HepG2 (cell line): ENCODE measurements around the gene RGS13. TPM values are rescaled to one million over a fixed set of nuclear protein-coding genes. Genes with fewer than 3 reads are reported as not detected.

Experiments
- ATAC-seq: fragments of 200-7000 bp; cut with Tn5 transposase; 3 replicates; pipeline ENCODE4 v1.9.1; 2020; ENCODE audit warnings: mild to moderate bottlenecking, moderate library complexity
- BruUV-seq: library from RNA; stranded (reverse); fragments of 400-500 nt; replicated peaks from 2 replicates; lab custom pipeline; 2021; lab: Mats Ljungman, UMichigan
- CTCF ChIA-PET: fragments of 300-600 bp; formaldehyde crosslinking; extraction: SDS; loops from one replicate; lab custom pipeline; 2021; ENCODE audit warnings: low total read pairs, inconsistent platforms, low intra/inter-chr PET ratio; lab: Yijun Ruan, JAX
- POLR2A ChIA-PET: fragments of 350-600 bp; sonication (Branson Sonifier 250); formaldehyde crosslinking; loops from one replicate; lab custom pipeline; 2020; ENCODE audit warnings: antibody characterized with exemption, inconsistent platforms; lab: Yijun Ruan, JAX
- DNase-seq: peaks from one replicate; pipeline ENCODE4 v3.0.0-alpha.2; 2015; ENCODE audit warnings: low spot score
- FAIRE-seq: peaks from 3 replicates; lab custom pipeline; 2011; peaks lifted over from hg19 to GRCh38; lab: Jason Lieb, UNC
- H2AFZ ChIP-seq: one replicate; pipeline ENCODE4 v1.6.1; 2011; ENCODE audit warnings: low read length, inconsistent platforms
- H3K27ac ChIP-seq: fragments of 300-600 bp; 3 replicates; pipeline ENCODE4 v1.8.0; 2011; ENCODE audit warnings: mixed run types, mild to moderate bottlenecking, mixed read lengths, low read length, inconsistent platforms; ENCODE audit not compliant: insufficient read depth; ENCODE audit errors: extremely low read length
- H3K27me3 ChIP-seq, 2 experiments: fragments of 200-600 bp in 1 of 2; 2 replicates in 1 of 2; 3 replicates in 1 of 2; pipeline versions ENCODE4 v1.6.0 to v1.8.0; 2011; ENCODE audit warnings: low read length in 2 of 2, mild to moderate bottlenecking in 2 of 2, moderate library complexity in 2 of 2, inconsistent platforms in 1 of 2; ENCODE audit not compliant: insufficient read depth in 2 of 2, control insufficient read depth in 1 of 2
- H3K36me3 ChIP-seq, 2 experiments: fragments of 200-600 bp in 1 of 2; replicated peaks in 1 of 2; 2 replicates in 1 of 2; 3 replicates in 1 of 2; pipeline versions ENCODE4 v1.5.1 to v1.8.0; 2011; ENCODE audit warnings: low read length in 2 of 2, inconsistent platforms in 1 of 2; ENCODE audit not compliant: insufficient read depth in 2 of 2, control insufficient read depth in 1 of 2
- H3K4me1 ChIP-seq: 2 replicates; pipeline ENCODE4 v1.5.1; 2012; ENCODE audit warnings: low read length, inconsistent platforms; ENCODE audit not compliant: insufficient read depth
- H3K4me2 ChIP-seq: 2 replicates; pipeline ENCODE4 v1.6.0; 2011; ENCODE audit warnings: low read depth, low read length, inconsistent platforms
- H3K4me3 ChIP-seq, 3 experiments: fragments of 200-600 bp in 1 of 3; sonication (generic), shearing (Covaris generic) in 1 of 3; replicated peaks in 1 of 3; 2 replicates each; pipeline ENCODE4 v1.5.1; 2011 to 2016; ENCODE audit warnings: low read length in 3 of 3, inconsistent platforms in 2 of 3, low read depth in 2 of 3, mild to moderate bottlenecking in 2 of 3, control low read depth in 1 of 3, mixed read lengths in 1 of 3; ENCODE audit not compliant: insufficient read depth in 1 of 3
- H3K79me2 ChIP-seq: one replicate; pipeline ENCODE4 v1.6.1; 2011; ENCODE audit warnings: low read length, inconsistent platforms; ENCODE audit not compliant: insufficient read depth
- H3K9ac ChIP-seq: 2 replicates; pipeline ENCODE4 v1.6.0; 2011; ENCODE audit warnings: mild to moderate bottlenecking, low read depth, low read length, inconsistent platforms; ENCODE audit not compliant: insufficient read depth
- H3K9me3 ChIP-seq: 2 replicates; pipeline ENCODE4 v1.5.1; 2012; ENCODE audit warnings: mild to moderate bottlenecking, low read length
- H4K20me1 ChIP-seq: 2 replicates; pipeline ENCODE4 v1.6.0; 2011; ENCODE audit warnings: inconsistent platforms, mild to moderate bottlenecking, low read length, moderate library complexity; ENCODE audit not compliant: insufficient read depth
- AGO1 ChIP-seq: fragments of 200-400 bp; formaldehyde crosslinking; IDR thresholded peaks from 2 replicates; pipeline ENCODE4 v1.6.1; 2017; ENCODE audit warnings: mild to moderate bottlenecking, low read depth, low read length, moderate library complexity; ENCODE audit not compliant: poor library complexity, severe bottlenecking
- KLF11 ChIP-seq: IDR thresholded peaks from 2 replicates; pipeline ENCODE4 v1.6.1; 2016; ENCODE audit warnings: missing compliant biosample characterization
- NFE2L1 ChIP-seq: sonication (generic); formaldehyde crosslinking; IDR thresholded peaks from 2 replicates; pipeline ENCODE4 v1.4.0; 2020; ENCODE audit warnings: missing genetic modification reagents, mild to moderate bottlenecking, borderline replicate concordance
- NONO ChIP-seq, 2 experiments: fragments of 450-650 bp in 1 of 2; sonication (generic) in 1 of 2; formaldehyde crosslinking in 1 of 2; IDR thresholded peaks in 1 of 2; conservative IDR thresholded peaks in 1 of 2; 2 replicates each; pipeline versions ENCODE4 v1.6.1 to v1.8.0; 2017 to 2022; ENCODE audit warnings: mild to moderate bottlenecking in 1 of 2, missing genetic modification reagents in 1 of 2, moderate library complexity in 1 of 2
- ZNF383 ChIP-seq: sonication (generic); formaldehyde crosslinking; IDR thresholded peaks from 2 replicates; pipeline ENCODE4 v1.4.0; 2020; ENCODE audit warnings: missing genetic modification reagents, mild to moderate bottlenecking, borderline replicate concordance
- ZNF776 ChIP-seq: sonication (generic); formaldehyde crosslinking; IDR thresholded peaks from 2 replicates; pipeline ENCODE4 v1.4.0; 2020; ENCODE audit warnings: mild to moderate bottlenecking, missing genetic modification reagents
- in situ Hi-C: cut with HindIII; loops from 2 replicates; pipeline ENCODE4 v1.10.0; 2017; ENCODE audit warnings: low pct_unique_long_range_greater_than_20kb; ENCODE audit not compliant: extremely low pct_ligation_motif_present
- intact Hi-C: fragments of 100-400 bp; cut with micrococcal nuclease; formaldehyde crosslinking; loops from one replicate; pipeline ENCODE4 v1.10.0; 2022; ENCODE audit not compliant: unreplicated experiment
- polyA plus RNA-seq, 8 experiments: library from polyadenylated mRNA; depleted of rRNA in 3 of 8; stranded (reverse) in 7 of 8; unstranded in 1 of 8; fragments of >200 nt; fragmentation: Illumina TruSeq in 4 of 8; extraction: Trizol in 4 of 8; gene quantifications; 2 replicates each; pipeline versions ENCODE4 v1.2.1 to v1.2.3, GENCODE V29; 2011 to 2016; ENCODE audit warnings: low read depth in 4 of 8, missing spikeins in 1 of 8, mixed read lengths in 1 of 8; ENCODE audit not compliant: insufficient read depth in 1 of 8
- total RNA-seq, 5 experiments: library from RNA; depleted of rRNA; stranded (reverse); fragments of >200 nt; fragmentation: Illumina TruSeq; extraction: Trizol; gene quantifications; 2 replicates each; pipeline ENCODE4 v1.2.3, GENCODE V29; 2016; ENCODE audit warnings: low read depth in 1 of 5
- TF ChIP-seq, protein P1 (sequence below), 2 experiments: sonication (generic) in 1 of 2; formaldehyde crosslinking in 1 of 2; IDR thresholded peaks; 2 replicates each; pipeline versions ENCODE4 v1.5.1 to v1.6.1; 2011 to 2020; ENCODE audit warnings: borderline replicate concordance in 1 of 2, low read depth in 1 of 2, low read length in 1 of 2, mild to moderate bottlenecking in 1 of 2, missing genetic modification reagents in 1 of 2, moderate library complexity in 1 of 2
- TF ChIP-seq, protein P2 (sequence below): IDR thresholded peaks from 2 replicates; pipeline ENCODE4 v1.6.1; 2016; ENCODE audit warnings: missing compliant biosample characterization, missing genetic modification reagents, borderline replicate concordance
- TF ChIP-seq, protein P3 (sequence below): sonication (generic); formaldehyde crosslinking; IDR thresholded peaks from 2 replicates; pipeline ENCODE4 v1.5.1; 2020; ENCODE audit warnings: missing genetic modification reagents, mild to moderate bottlenecking, borderline replicate concordance
- TF ChIP-seq, protein P4 (sequence below): sonication (generic); formaldehyde crosslinking; IDR thresholded peaks from 2 replicates; pipeline ENCODE4 v1.4.0; 2020; ENCODE audit warnings: missing genetic modification reagents
- TF ChIP-seq, protein P5 (sequence below): sonication (generic); formaldehyde crosslinking; IDR thresholded peaks from 2 replicates; pipeline ENCODE4 v1.5.0; 2020; ENCODE audit warnings: mild to moderate bottlenecking, missing genetic modification reagents

RGS13 gene
- total and polyA plus RNA-seq, 2 of the 13 experiments (the other 11 are each of a cell fraction or from before 2014, with no cell fraction given): not detected

DNA sequence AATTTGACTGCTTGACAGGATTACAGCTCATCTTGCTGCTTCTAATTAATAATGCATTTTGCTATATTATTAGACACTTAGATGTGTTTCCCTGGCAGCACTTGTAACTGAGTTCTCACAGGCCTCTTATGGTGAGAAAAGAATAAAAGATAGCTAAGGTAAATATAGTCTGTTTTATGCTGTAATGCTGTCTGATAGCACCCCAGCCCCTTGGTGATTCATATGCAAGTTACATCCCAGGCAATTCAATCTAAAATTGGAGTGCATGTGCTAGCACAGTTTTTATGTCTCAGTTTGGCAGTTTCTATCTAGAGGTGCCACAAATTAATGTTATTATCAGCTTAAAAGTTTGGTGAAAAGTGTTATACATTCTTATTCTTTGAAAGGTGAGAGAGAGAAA is 42.2 kb downstream of the RGS13 start:
- no peaks in the 10 kb centered on the region for H4K20me1 ChIP-seq
- H3K4me1 ChIP-seq: peaks cover 15% of the 10 kb centered on the region
- CTCF ChIA-PET: no interaction called here
- no peaks in the 10 kb centered on the region for H3K36me3 ChIP-seq
- intact Hi-C loops: no loop called here
- H3K4me2 ChIP-seq: no peak overlapping the region
- no peaks in the 10 kb centered on the region; a peak in 1 of 5 replicates for H3K27me3 ChIP-seq
- no peak for ATAC-seq
- H3K9ac ChIP-seq: no peak overlapping the region
- no peak overlapping the region for H2AFZ ChIP-seq
- H3K4me3 ChIP-seq: no peak overlapping the region
- no peak overlapping the region for H3K27ac ChIP-seq
- H3K9me3 ChIP-seq: no peaks in the 10 kb centered on the region
- in situ Hi-C loops: no loop called here
- TF ChIP-seq, protein P1, sequence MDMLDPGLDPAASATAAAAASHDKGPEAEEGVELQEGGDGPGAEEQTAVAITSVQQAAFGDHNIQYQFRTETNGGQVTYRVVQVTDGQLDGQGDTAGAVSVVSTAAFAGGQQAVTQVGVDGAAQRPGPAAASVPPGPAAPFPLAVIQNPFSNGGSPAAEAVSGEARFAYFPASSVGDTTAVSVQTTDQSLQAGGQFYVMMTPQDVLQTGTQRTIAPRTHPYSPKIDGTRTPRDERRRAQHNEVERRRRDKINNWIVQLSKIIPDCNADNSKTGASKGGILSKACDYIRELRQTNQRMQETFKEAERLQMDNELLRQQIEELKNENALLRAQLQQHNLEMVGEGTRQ (IDR thresholded peaks at IDR 0.05; ENCODE audit: low read depth, low read length): no peak
- TF ChIP-seq, protein P1 (CRISPR knock-in tag; IDR thresholded peaks at IDR 0.05; ENCODE audit: borderline replicate concordance): no peak
- TF ChIP-seq ZNF776 (CRISPR knock-in tag) (no peak), NONO (IDR thresholded peaks at IDR 0.05) (no peak), NONO (CRISPR knock-in tag; conservative IDR thresholded peaks at IDR 0.05) (no peak), ZNF383 (CRISPR knock-in tag) (no peak), NFE2L1 (no peak), KLF11 (CRISPR knock-in tag) (no peak), AGO1 (no peak)
- TF ChIP-seq, protein P2, sequence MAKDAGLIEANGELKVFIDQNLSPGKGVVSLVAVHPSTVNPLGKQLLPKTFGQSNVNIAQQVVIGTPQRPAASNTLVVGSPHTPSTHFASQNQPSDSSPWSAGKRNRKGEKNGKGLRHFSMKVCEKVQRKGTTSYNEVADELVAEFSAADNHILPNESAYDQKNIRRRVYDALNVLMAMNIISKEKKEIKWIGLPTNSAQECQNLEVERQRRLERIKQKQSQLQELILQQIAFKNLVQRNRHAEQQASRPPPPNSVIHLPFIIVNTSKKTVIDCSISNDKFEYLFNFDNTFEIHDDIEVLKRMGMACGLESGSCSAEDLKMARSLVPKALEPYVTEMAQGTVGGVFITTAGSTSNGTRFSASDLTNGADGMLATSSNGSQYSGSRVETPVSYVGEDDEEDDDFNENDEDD (CRISPR knock-in tag): no peak
- TF ChIP-seq, protein P3, sequence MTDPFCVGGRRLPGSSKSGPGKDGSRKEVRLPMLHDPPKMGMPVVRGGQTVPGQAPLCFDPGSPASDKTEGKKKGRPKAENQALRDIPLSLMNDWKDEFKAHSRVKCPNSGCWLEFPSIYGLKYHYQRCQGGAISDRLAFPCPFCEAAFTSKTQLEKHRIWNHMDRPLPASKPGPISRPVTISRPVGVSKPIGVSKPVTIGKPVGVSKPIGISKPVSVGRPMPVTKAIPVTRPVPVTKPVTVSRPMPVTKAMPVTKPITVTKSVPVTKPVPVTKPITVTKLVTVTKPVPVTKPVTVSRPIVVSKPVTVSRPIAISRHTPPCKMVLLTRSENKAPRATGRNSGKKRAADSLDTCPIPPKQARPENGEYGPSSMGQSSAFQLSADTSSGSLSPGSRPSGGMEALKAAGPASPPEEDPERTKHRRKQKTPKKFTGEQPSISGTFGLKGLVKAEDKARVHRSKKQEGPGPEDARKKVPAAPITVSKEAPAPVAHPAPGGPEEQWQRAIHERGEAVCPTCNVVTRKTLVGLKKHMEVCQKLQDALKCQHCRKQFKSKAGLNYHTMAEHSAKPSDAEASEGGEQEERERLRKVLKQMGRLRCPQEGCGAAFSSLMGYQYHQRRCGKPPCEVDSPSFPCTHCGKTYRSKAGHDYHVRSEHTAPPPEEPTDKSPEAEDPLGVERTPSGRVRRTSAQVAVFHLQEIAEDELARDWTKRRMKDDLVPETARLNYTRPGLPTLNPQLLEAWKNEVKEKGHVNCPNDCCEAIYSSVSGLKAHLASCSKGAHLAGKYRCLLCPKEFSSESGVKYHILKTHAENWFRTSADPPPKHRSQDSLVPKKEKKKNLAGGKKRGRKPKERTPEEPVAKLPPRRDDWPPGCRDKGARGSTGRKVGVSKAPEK (CRISPR knock-in tag): no peak
- TF ChIP-seq, protein P4, sequence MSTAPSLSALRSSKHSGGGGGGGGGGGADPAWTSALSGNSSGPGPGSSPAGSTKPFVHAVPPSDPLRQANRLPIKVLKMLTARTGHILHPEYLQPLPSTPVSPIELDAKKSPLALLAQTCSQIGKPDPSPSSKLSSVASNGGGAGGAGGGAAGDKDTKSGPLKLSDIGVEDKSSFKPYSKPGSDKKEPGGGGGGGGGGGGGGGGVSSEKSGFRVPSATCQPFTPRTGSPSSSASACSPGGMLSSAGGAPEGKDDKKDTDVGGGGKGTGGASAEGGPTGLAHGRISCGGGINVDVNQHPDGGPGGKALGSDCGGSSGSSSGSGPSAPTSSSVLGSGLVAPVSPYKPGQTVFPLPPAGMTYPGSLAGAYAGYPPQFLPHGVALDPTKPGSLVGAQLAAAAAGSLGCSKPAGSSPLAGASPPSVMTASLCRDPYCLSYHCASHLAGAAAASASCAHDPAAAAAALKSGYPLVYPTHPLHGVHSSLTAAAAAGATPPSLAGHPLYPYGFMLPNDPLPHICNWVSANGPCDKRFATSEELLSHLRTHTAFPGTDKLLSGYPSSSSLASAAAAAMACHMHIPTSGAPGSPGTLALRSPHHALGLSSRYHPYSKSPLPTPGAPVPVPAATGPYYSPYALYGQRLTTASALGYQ (CRISPR knock-in tag): no peak
- TF ChIP-seq, protein P5, sequence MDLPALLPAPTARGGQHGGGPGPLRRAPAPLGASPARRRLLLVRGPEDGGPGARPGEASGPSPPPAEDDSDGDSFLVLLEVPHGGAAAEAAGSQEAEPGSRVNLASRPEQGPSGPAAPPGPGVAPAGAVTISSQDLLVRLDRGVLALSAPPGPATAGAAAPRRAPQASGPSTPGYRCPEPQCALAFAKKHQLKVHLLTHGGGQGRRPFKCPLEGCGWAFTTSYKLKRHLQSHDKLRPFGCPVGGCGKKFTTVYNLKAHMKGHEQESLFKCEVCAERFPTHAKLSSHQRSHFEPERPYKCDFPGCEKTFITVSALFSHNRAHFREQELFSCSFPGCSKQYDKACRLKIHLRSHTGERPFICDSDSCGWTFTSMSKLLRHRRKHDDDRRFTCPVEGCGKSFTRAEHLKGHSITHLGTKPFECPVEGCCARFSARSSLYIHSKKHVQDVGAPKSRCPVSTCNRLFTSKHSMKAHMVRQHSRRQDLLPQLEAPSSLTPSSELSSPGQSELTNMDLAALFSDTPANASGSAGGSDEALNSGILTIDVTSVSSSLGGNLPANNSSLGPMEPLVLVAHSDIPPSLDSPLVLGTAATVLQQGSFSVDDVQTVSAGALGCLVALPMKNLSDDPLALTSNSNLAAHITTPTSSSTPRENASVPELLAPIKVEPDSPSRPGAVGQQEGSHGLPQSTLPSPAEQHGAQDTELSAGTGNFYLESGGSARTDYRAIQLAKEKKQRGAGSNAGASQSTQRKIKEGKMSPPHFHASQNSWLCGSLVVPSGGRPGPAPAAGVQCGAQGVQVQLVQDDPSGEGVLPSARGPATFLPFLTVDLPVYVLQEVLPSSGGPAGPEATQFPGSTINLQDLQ (CRISPR knock-in tag): no peak
- no TSS peak for BruUV-seq
- DNase-seq: no peak
- no peak for FAIRE-seq
- no peaks in the 10 kb centered on the region for H3K79me2 ChIP-seq
- POLR2A ChIA-PET: no interaction called here
